CD14-positive monocyte (primary cell): ENCODE data around the gene PRSS16. TPM values are rescaled to one million over a fixed set of nuclear protein-coding genes. Genes with fewer than 3 reads are reported as not detected.

Source experiments
- DNase-seq, 3 donors: peaks; one replicate each; pipeline ENCODE4 v3.0.0-alpha.2; 2011 to 2022
- H2AFZ ChIP-seq: 2 replicates; pipeline ENCODE4 v1.6.0; 2012; ENCODE audit warnings: mild to moderate bottlenecking, low read depth, low read length, inconsistent platforms; ENCODE audit not compliant: insufficient read depth, poor library complexity, severe bottlenecking
- H3K27ac ChIP-seq, 2 donors: 1 replicate in 1 of 2; 2 replicates in 1 of 2; pipeline ENCODE4 v1.5.1; 2012 to 2013; ENCODE audit warnings: low read length in 2 of 2, control low read depth in 1 of 2, inconsistent platforms in 1 of 2, low read depth in 1 of 2, mild to moderate bottlenecking in 1 of 2
- H3K27me3 ChIP-seq, 2 donors: one replicate each; pipeline versions ENCODE4 v1.6.0 to v1.6.1; 2011 to 2013; ENCODE audit warnings: low read length in 2 of 2; ENCODE audit not compliant: control insufficient read depth in 2 of 2, insufficient read depth in 2 of 2
- H3K36me3 ChIP-seq, 2 donors: replicated peaks in 1 of 2; 1 replicate in 1 of 2; 2 replicates in 1 of 2; pipeline versions ENCODE4 v1.5.1 to v1.6.1; 2012 to 2013; ENCODE audit warnings: low read length in 2 of 2, control low read depth in 1 of 2, inconsistent platforms in 1 of 2, mild to moderate bottlenecking in 1 of 2; ENCODE audit not compliant: insufficient read depth in 2 of 2, control insufficient read depth in 1 of 2
- H3K4me1 ChIP-seq, 2 donors: 1 replicate in 1 of 2; 2 replicates in 1 of 2; pipeline versions ENCODE4 v1.5.1 to v1.6.1; 2012 to 2013; ENCODE audit warnings: low read length in 2 of 2, control low read depth in 1 of 2, inconsistent platforms in 1 of 2, mild to moderate bottlenecking in 1 of 2, moderate library complexity in 1 of 2; ENCODE audit not compliant: insufficient read depth in 2 of 2, control insufficient read depth in 1 of 2
- H3K4me2 ChIP-seq: replicated peaks from 2 replicates; pipeline ENCODE3; 2012; ENCODE audit warnings: low read length, moderate library complexity, mild to moderate bottlenecking; ENCODE audit not compliant: poor library complexity, severe bottlenecking; ENCODE audit errors: extremely low read depth
- H3K4me3 ChIP-seq, 3 experiments: fragments of 200-600 bp in 1 of 3; sonication (generic) in 1 of 3; replicated peaks in 1 of 3; 1 replicate in 2 of 3; 2 replicates in 1 of 3; pipeline ENCODE4 v1.5.1; 2011 to 2013; ENCODE audit warnings: low read length in 3 of 3, mild to moderate bottlenecking in 3 of 3, control low read depth in 2 of 3, low read depth in 2 of 3, inconsistent platforms in 1 of 3, moderate library complexity in 1 of 3
- H3K79me2 ChIP-seq: 2 replicates; pipeline ENCODE4 v1.6.0; 2012; ENCODE audit warnings: mild to moderate bottlenecking, control low read depth, inconsistent platforms, low read length, moderate library complexity; ENCODE audit not compliant: insufficient read depth
- H3K9ac ChIP-seq: 2 replicates; pipeline ENCODE4 v1.6.0; 2017; ENCODE audit warnings: low read length, mild to moderate bottlenecking; ENCODE audit not compliant: insufficient read depth, poor library complexity, severe bottlenecking
- H3K9me3 ChIP-seq, 2 donors: replicated peaks in 1 of 2; 1 replicate in 1 of 2; 2 replicates in 1 of 2; pipeline versions ENCODE4 v1.5.1 to v1.6.1; 2012 to 2013; ENCODE audit warnings: low read length in 2 of 2, control low read depth in 1 of 2; ENCODE audit not compliant: control insufficient read depth in 1 of 2, insufficient read depth in 1 of 2
- H4K20me1 ChIP-seq: 2 replicates; pipeline ENCODE4 v1.6.0; 2012; ENCODE audit warnings: mild to moderate bottlenecking, low read length, control low read depth, moderate library complexity; ENCODE audit not compliant: insufficient read depth
- H3K27ac Mint-ChIP-seq, 7 donors: one replicate each; pipeline ENCODE4 v1.8.0; 2020; ENCODE audit warnings: mild to moderate bottlenecking in 7 of 7, mixed read lengths in 7 of 7, moderate library complexity in 6 of 7, inconsistent platforms in 2 of 7
- H3K27me3 Mint-ChIP-seq, 3 donors: one replicate each; pipeline ENCODE4 v1.8.0; 2021 to 2022; ENCODE audit warnings: low read depth in 3 of 3, mild to moderate bottlenecking in 3 of 3, mixed read lengths in 3 of 3, moderate library complexity in 3 of 3, inconsistent platforms in 1 of 3
- H3K36me3 Mint-ChIP-seq, 2 donors: one replicate each; pipeline ENCODE4 v1.8.0; 2020; ENCODE audit warnings: mixed read lengths in 2 of 2, inconsistent platforms in 1 of 2, mild to moderate bottlenecking in 1 of 2
- H3K4me1 Mint-ChIP-seq: one replicate; pipeline ENCODE4 v1.8.0; 2020; ENCODE audit warnings: mild to moderate bottlenecking, mixed read lengths
- H3K4me3 Mint-ChIP-seq, 2 donors: one replicate each; pipeline ENCODE4 v1.8.0; 2020; ENCODE audit warnings: mild to moderate bottlenecking in 2 of 2, mixed read lengths in 2 of 2, moderate library complexity in 1 of 2
- H3K9me3 Mint-ChIP-seq, 7 donors: one replicate each; pipeline ENCODE4 v1.8.0; 2020 to 2022; ENCODE audit warnings: mixed read lengths in 7 of 7, mild to moderate bottlenecking in 6 of 7, moderate library complexity in 6 of 7, inconsistent platforms in 2 of 7
- WGBS: methylation state at CpG from one replicate; pipeline ENCODE4 v1.1.5; 2013; ENCODE audit warnings: missing lambda C conversion rate; ENCODE audit not compliant: insufficient coverage; 5-methylcytosine and 5-hydroxymethylcytosine counted together
- intact Hi-C, 2 donors: fragments of 100-400 bp; cut with micrococcal nuclease; formaldehyde crosslinking; loops; one replicate each; pipeline versions ENCODE4 v1.15.0 to v1.15.1; 2023
- polyA plus RNA-seq, 3 donors: library from polyadenylated mRNA; depleted of rRNA in 1 of 3; unstranded in 2 of 3; stranded (reverse) in 1 of 3; fragments of 300-500 nt in 2 of 3; fragments of >200 nt in 1 of 3; fragmentation: Illumina TruSeq in 2 of 3; gene quantifications; 1 replicate in 2 of 3; 2 replicates in 1 of 3; pipeline ENCODE4 v1.2.3, GENCODE V29; 2012 to 2021
- TF ChIP-seq, protein P1 (sequence below): fragments of 200-600 bp; IDR thresholded peaks from one replicate; pipeline ENCODE4 v1.8.0; 2022; ENCODE audit warnings: antibody characterized with exemption, mild to moderate bottlenecking

Gene PRSS16
- polyA plus RNA-seq, 3 donors = not detected

DNA sequence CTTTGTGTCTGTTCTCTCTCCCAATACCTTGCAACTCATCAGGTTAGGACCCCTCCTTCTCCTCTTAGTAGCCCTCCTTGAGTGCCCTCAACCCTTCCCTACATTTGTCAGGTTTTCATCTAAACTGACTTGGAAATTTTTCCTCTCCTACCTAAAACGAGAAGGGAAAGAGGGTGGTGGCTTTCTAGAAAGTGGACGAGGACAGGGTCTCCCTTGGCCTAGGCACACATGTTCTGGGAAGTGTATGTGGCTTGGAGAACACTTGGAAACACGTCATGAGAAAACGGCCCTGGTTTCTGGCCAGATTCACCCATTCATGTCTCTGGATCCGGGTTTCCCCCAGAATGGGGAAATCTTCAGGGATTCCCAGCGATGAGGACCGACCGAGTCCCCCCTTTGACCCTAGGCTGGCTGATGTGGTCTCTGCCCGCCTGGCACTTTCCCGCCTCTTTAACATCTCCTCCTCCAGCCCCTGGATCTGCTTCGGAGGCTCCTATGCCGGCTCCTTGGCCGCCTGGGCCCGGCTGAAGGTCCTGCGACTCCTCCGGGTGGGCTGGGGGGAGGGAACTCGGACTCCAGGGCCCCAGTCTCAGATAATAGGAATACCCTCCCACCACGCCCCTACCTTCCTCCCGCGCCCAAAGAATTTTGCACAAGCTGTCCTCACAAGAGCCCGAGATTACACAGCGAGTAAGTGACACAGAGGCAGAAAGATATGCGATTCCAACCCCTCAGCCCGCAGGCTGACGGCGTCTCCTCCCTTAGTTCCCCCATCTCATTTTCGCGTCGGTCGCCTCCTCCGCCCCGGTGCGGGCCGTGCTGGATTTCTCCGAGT, 3.0 kb downstream of the PRSS16 start:
- Histone ChIP-seq H3K9me3 (peaks cover 9 to 24% of the 10 kb centered on the region in 2 donors), H3K36me3 (no peaks in the 10 kb centered on the region), H3K79me2 (no peaks in the 10 kb centered on the region), H3K4me3 (peak overlapping the region in 1 of 3 experiments; percentile 64), H3K27me3 (peaks cover 48 to 82% of the 10 kb centered on the region in 2 donors), H2AFZ (peak overlapping the region; percentile 63), H4K20me1 (no peaks in the 10 kb centered on the region), H3K4me2 (peak overlapping the region; percentile 68), H3K9ac (no peak overlapping the region), H3K4me1 (peaks cover 5 to 6% of the 10 kb centered on the region in 2 donors), H3K27ac (no peak overlapping the region)
- Mint-ChIP-seq H3K4me3 (peak overlapping the region; percentile 68 to 86), H3K27ac (no peak overlapping the region), H3K4me1 (peaks cover 9% of the 10 kb centered on the region), H3K36me3 (peaks cover 0 to 2% of the 10 kb centered on the region in 2 donors), H3K9me3 (peaks cover 3 to 22% (median 8%) of the 10 kb centered on the region in 7 donors), H3K27me3 (peaks cover 8 to 52% (median 16%) of the 10 kb centered on the region in 3 donors)
- TF ChIP-seq, protein P1, sequence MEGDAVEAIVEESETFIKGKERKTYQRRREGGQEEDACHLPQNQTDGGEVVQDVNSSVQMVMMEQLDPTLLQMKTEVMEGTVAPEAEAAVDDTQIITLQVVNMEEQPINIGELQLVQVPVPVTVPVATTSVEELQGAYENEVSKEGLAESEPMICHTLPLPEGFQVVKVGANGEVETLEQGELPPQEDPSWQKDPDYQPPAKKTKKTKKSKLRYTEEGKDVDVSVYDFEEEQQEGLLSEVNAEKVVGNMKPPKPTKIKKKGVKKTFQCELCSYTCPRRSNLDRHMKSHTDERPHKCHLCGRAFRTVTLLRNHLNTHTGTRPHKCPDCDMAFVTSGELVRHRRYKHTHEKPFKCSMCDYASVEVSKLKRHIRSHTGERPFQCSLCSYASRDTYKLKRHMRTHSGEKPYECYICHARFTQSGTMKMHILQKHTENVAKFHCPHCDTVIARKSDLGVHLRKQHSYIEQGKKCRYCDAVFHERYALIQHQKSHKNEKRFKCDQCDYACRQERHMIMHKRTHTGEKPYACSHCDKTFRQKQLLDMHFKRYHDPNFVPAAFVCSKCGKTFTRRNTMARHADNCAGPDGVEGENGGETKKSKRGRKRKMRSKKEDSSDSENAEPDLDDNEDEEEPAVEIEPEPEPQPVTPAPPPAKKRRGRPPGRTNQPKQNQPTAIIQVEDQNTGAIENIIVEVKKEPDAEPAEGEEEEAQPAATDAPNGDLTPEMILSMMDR = no peak
- no peak for DNase-seq
- intact Hi-C loops = no loop called here
- WGBS = 6% methylated on average over 23 of the region's 35 CpGs

DNA sequence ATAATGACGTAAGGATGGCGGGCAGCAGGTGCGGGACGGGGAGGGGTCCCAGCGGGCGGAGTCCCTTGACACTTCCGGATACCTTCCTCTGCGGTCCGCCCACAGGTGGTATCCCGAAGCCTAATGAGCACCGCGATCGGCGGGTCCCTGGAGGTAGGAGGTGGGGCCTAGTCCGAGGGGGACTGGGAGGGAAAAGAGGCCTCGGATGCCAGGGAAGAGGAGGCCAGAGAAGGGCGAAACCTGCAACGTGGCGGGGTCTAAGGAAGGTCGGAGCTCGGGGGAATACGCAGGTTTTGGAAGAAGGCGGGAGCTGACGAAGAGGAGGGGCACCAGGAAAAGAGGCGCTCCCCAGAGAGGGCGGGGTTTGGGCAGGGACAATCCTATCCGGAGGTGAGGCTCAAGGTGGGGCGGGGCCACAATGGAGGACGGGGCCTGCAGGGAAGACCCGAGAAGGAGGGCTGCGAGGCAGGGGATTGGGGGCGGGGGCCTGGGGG, 3.7 kb downstream of the PRSS16 start:
- H4K20me1 ChIP-seq = no peaks in the 10 kb centered on the region
- Mint-ChIP-seq H3K4me1 (peaks cover 9% of the 10 kb centered on the region), H3K4me3 (peak overlapping the region; percentile 68 to 86), H3K27ac (no peak overlapping the region), H3K9me3 (peaks cover 2 to 22% (median 8%) of the 10 kb centered on the region in 7 donors), H3K36me3 (peaks cover 0 to 2% of the 10 kb centered on the region in 2 donors), H3K27me3 (peaks cover 8 to 56% (median 22%) of the 10 kb centered on the region in 3 donors)
- H3K9ac ChIP-seq = no peak overlapping the region
- intact Hi-C loops = no loop called here
- peak overlapping the region; percentile 68 for H3K4me2 ChIP-seq
- peaks cover 5 to 6% of the 10 kb centered on the region in 2 donors for H3K4me1 ChIP-seq
- H3K4me3 ChIP-seq = peak overlapping the region; percentile 9 to 64 (median 11)
- H3K36me3 ChIP-seq = no peaks in the 10 kb centered on the region
- H3K27me3 ChIP-seq = peaks cover 48 to 78% of the 10 kb centered on the region in 2 donors
- no peak overlapping the region for H3K27ac ChIP-seq
- DNase-seq = no peak
- peaks cover 9 to 24% of the 10 kb centered on the region in 2 donors for H3K9me3 ChIP-seq
- TF ChIP-seq, protein P1 = no peak
- WGBS = 1% methylated on average over 24 of the region's 32 CpGs
- no peaks in the 10 kb centered on the region for H3K79me2 ChIP-seq
- H2AFZ ChIP-seq = peak overlapping the region; percentile 63
